ENCODE data around the gene GGA1.
"Not testable (repeated sequence)": the region's sequence is repeated elsewhere in the genome, so short reads cannot be mapped to it uniquely, and the experiment has no call there.

The GGA1 gene

DNA sequence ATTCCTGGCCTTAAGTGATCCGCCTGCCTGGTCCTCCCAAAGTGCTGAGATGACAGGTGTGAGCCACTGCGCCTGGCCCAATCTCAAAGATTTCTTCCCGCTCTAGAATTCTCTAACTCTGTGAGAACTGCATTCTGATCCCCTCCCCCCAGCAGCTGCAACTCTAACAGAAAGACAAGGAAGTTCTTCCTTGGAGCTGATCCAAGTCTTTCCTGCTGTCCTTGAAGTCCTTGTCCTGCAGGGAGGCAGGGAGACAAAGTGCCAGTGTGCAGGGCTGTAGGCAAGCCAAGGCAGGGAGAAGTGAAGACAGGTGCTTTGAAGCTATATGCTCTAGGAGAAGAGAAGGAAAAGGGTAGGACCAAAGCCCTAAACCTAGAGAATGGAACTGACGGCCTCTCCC, 9.5 kb upstream of the GGA1 start:
- H3K27ac Mint-ChIP-seq: no peak overlapping the region
- H3K4me3 Mint-ChIP-seq: no peak overlapping the region

GRCh38 chr22:37601203-37601539, 7.5 kb upstream of the GGA1 start:
- Mint-ChIP-seq H3K27ac (peak overlapping the region; percentile 82), H3K4me3 (no peak overlapping the region), H3K36me3 (no peaks in the 10 kb centered on the region), H3K27me3 (no peaks in the 10 kb centered on the region), H3K4me1 (peaks cover 38% of the 10 kb centered on the region), H3K9me3 (no peaks in the 10 kb centered on the region)

More for the DNA sequence above, 9.5 kb upstream of the GGA1 start:
- no peaks in the 10 kb centered on the region for H3K9me3 Mint-ChIP-seq
- H3K36me3 Mint-ChIP-seq: no peaks in the 10 kb centered on the region
- peaks cover 22% of the 10 kb centered on the region for H3K4me1 Mint-ChIP-seq
- no peaks in the 10 kb centered on the region for H3K27me3 Mint-ChIP-seq

- Mint-ChIP-seq H3K4me3 (no peak overlapping the region), H3K9me3 (no peaks in the 10 kb centered on the region), H3K27me3 (no peaks in the 10 kb centered on the region), H3K4me1 (peaks cover 38% of the 10 kb centered on the region), H3K36me3 (no peaks in the 10 kb centered on the region), H3K27ac (peak overlapping the region; percentile 82)
Measured at GRCh38 chr22:37601540-37602442, 6.8 kb upstream of the GGA1 start.

DNA sequence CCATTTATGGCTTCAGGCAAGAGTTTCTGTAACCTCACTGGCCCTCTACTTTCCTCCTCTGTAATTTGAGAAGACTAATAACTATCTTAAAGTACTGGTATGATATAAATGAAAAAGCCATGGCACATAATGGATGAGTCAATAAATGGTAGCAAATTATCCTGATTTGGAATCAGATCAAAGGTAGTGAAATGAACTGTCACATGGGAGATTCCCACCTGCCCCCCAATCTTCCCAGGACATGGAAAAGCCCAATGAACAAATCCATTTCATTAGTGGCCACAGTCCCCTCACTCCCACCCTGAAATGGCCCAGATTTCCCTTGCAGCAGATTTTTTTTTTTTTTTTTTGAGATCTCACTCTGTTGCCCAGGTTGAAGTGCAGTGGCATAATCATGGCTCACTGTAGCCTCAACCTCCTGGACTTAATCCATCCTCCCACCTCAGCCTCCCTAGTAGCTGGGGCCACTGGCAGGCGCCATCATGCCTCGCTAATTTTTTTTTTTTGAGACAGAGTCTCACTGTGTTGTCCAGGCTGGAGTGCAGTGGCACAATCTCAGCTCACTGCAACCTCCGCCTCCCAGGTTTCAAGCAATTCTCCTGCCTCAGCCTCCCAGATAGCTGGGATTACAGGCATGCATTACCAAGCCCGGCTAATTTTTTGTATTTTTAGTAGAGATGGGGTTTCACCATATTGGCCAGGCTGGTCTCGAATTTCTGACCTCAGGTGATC, 5.9 kb upstream of the GGA1 start:
- Mint-ChIP-seq H3K4me1 (peaks cover 47% of the 10 kb centered on the region), H3K27ac (peak overlapping the region; percentile 41)
- H3K9me3 Mint-ChIP-seq, H3K4me3 Mint-ChIP-seq, H3K27me3 Mint-ChIP-seq, H3K36me3 Mint-ChIP-seq: not testable (repeated sequence)

- H3K4me1 Mint-ChIP-seq: peaks cover 53% of the 10 kb centered on the region
- no peak overlapping the region for H3K4me3 Mint-ChIP-seq
- no peaks in the 10 kb centered on the region for H3K9me3 Mint-ChIP-seq
- peak overlapping the region; percentile 76 for H3K27ac Mint-ChIP-seq
- H3K36me3 Mint-ChIP-seq: no peaks in the 10 kb centered on the region
- no peaks in the 10 kb centered on the region for H3K27me3 Mint-ChIP-seq
Measured at GRCh38 chr22:37604074-37604473, 4.6 kb upstream of the GGA1 start.

- Mint-ChIP-seq H3K27ac (peak overlapping the region; percentile 70), H3K27me3 (no peaks in the 10 kb centered on the region), H3K9me3 (no peaks in the 10 kb centered on the region), H3K4me1 (peaks cover 57% of the 10 kb centered on the region), H3K4me3 (no peak overlapping the region), H3K36me3 (no peaks in the 10 kb centered on the region)
Measured at GRCh38 chr22:37604875-37605274, 3.8 kb upstream of the GGA1 start.

- Mint-ChIP-seq H3K36me3 (no peaks in the 10 kb centered on the region), H3K4me1 (peaks cover 53% of the 10 kb centered on the region), H3K9me3 (no peaks in the 10 kb centered on the region), H3K4me3 (peak overlapping the region; percentile 91), H3K27me3 (no peaks in the 10 kb centered on the region), H3K27ac (peak overlapping the region; percentile 98)
Measured at GRCh38 chr22:37607010-37607934, 1.4 kb upstream of the GGA1 start.

DNA sequence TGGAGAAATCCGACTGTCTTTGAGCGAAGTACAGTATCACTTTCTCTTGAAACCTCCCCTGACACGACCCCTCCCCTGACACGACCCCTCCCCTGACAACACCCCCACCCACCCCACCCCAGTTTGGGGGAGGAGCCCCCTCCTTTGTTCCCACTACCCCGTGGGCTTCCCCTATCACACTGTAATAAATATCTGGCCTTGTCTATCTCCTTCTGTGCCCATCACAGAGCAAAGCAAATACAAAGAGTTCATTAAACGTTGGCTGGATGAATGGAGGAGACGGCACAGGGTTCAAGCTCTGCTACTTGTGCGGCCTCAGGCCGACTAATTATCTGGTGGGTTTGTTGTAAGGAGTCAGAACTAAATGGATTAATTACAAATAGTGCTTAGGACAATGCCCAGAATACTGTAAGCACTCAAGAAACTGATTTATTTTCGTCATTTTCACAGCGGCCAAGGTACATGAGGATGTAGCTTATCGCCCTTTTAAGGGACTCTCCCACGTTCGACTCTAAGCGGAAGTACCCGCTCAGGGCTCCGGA, 628 bp upstream of the GGA1 start:
- Mint-ChIP-seq H3K27ac (peak overlapping the region; percentile 98), H3K4me1 (peaks cover 46% of the 10 kb centered on the region), H3K27me3 (no peaks in the 10 kb centered on the region), H3K36me3 (no peaks in the 10 kb centered on the region), H3K4me3 (peak overlapping the region; percentile 91), H3K9me3 (no peaks in the 10 kb centered on the region)

GRCh38 chr22:37609240-37610152, 862 bp downstream of the GGA1 start:
- Mint-ChIP-seq H3K4me1 (peaks cover 39% of the 10 kb centered on the region), H3K4me3 (peak overlapping the region; percentile 98)

DNA sequence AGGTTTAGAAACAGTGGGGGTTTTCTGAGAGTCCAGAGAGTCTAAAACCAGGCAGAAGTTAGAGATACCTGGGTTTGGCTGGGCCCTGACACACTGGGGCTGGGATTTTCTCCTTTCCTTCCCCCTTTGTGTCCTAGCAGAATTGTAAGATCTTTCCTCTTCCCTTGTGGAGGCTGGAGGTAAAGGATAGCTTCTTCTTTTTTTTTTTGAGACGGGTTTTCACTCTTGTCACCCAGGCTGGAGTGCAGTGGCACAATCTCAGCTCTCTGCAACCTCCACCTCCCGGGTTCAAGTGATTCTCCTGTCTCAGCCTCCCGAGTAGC, 1.5 kb downstream of the GGA1 start:
- not testable (repeated sequence) for H3K36me3 Mint-ChIP-seq
- peak overlapping the region; percentile 98 for H3K27ac Mint-ChIP-seq
- H3K4me3 Mint-ChIP-seq: peak overlapping the region; percentile 98

More at GRCh38 chr22:37609240-37610152, 862 bp downstream of the GGA1 start:
- peak overlapping the region; percentile 98 for H3K27ac Mint-ChIP-seq
- H3K36me3 Mint-ChIP-seq: no peaks in the 10 kb centered on the region
- no peaks in the 10 kb centered on the region for H3K27me3 Mint-ChIP-seq
- no peaks in the 10 kb centered on the region for H3K9me3 Mint-ChIP-seq

GRCh38 chr22:37610480-37611129, 2.0 kb downstream of the GGA1 start:
- Mint-ChIP-seq H3K27me3 (no peaks in the 10 kb centered on the region), H3K9me3 (no peaks in the 10 kb centered on the region), H3K4me3 (peak overlapping the region; percentile 98), H3K4me1 (peaks cover 29% of the 10 kb centered on the region), H3K27ac (no peak overlapping the region), H3K36me3 (no peaks in the 10 kb centered on the region)

More for the DNA sequence above, 1.5 kb downstream of the GGA1 start:
- not testable (repeated sequence) for H3K9me3 Mint-ChIP-seq, H3K27me3 Mint-ChIP-seq
- H3K4me1 Mint-ChIP-seq: peaks cover 34% of the 10 kb centered on the region

- Mint-ChIP-seq H3K4me1 (peaks cover 24% of the 10 kb centered on the region), H3K36me3 (no peaks in the 10 kb centered on the region), H3K27ac (no peak overlapping the region), H3K4me3 (peak overlapping the region; percentile 33), H3K9me3 (no peaks in the 10 kb centered on the region), H3K27me3 (no peaks in the 10 kb centered on the region)
Measured at GRCh38 chr22:37611207-37611606, 2.6 kb downstream of the GGA1 start.

GRCh38 chr22:37616201-37617083, 7.8 kb downstream of the GGA1 start:
- Mint-ChIP-seq H3K4me1 (no peaks in the 10 kb centered on the region), H3K36me3 (no peaks in the 10 kb centered on the region), H3K27ac (no peak overlapping the region), H3K27me3 (no peaks in the 10 kb centered on the region), H3K4me3 (no peak overlapping the region), H3K9me3 (no peaks in the 10 kb centered on the region)

Measured in activated naive CD4-positive, alpha-beta T cell treated with anti-CD3 and anti-CD28 coated beads, Interleukin-2, amount 50 U/mL, for 24 hours (primary cell).